Stimulated activated CD8-positive, alpha-beta memory T cell treated with anti-CD3 and anti-CD28 coated beads, Interleukin-15, amount 100 ng/mL, for 4 hours (primary cell): ENCODE results near the gene PXK.
A peak's percentile ranks its signal among the peaks of the same experiment; 100 is the strongest.

ENCODE experiments used
- DNase-seq, 2 donors: peaks; one replicate each; pipeline ENCODE4 v3.0.0-alpha.2; 2020; ENCODE audit warnings: low read depth in 2 of 2

The PXK gene

GRCh38 chr3:58383904-58384303, 51.2 kb downstream of the PXK start:
- no peak for DNase-seq

- no peak for DNase-seq
Observed at GRCh38 chr3:58384381-58385090, 51.8 kb downstream of the PXK start.

- no peak for DNase-seq
Observed at GRCh38 chr3:58386626-58387365, 54.1 kb downstream of the PXK start.

DNA sequence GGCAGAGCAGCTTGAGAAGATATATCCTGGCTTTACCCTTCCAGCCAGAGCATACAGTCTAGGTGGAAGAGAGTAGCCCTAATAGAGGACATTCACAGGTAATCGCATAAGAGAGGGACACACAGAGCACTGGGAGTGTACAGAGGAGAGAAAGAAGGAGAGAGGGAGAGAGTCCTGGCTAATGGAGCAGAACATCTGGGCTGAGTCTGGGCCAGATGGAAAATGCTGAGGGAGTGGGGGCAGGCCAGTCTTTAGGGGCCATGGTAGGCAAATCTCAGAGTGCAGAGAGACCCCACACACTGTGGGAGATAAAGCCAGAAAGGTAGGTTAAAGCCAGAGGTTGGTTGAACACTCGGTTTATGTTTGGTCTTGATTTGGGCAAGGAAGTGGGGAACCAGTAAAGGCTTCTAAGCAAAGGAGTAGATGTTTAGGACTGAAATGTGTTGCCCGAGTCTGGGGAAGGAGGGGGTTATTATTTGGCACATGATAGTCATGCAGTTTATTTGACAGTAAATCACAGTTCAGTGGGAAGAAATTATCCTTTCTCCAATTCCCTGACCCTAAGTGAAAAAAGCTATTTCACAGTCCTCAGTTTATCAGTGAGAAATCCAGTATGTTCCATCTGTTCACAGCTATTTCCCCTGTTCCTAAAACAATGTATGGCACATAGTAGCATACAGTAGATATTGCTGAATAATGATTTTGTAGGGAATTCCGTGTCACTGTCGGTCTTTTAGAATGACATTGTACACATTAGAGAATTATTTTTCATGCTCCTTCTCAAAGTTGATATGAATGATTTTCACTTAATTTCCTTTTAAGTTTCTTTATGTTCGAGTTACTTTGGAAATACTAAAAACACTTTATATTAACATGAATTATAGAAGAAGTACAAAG, 55.2 kb downstream of the PXK start:
- no peak for DNase-seq

DNA sequence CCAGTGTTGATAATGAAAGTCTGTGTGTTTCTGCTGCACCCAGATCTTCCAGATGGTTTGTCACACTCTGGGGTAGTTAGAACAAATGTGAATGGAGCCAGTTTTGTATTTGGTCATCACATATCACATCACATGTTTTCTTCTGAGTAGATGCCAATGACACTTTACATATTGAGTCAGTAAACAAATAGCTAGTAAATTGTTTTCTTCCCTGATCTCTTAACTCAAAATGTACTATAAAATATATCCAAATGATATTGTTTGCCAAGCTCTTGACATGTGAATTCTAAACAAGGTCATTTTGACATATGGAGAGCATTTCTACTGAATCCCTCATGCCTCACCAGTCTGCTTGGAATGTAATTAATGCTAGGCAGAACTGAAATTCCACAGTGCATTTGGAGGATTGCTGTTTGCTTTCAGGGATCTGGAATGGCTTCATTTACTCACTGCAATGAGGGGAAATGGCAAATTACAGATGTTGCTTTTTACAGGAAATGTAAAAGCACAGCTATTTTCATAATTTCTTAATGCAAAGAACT, 55.9 kb downstream of the PXK start:
- no peak for DNase-seq

- DNase-seq: no peak
Observed at GRCh38 chr3:58391156-58391865, 58.6 kb downstream of the PXK start.

GRCh38 chr3:58392181-58392580, 59.5 kb downstream of the PXK start:
- no peak for DNase-seq

- DNase-seq: no peak
Observed at GRCh38 chr3:58394339-58394738, 61.6 kb downstream of the PXK start.

DNA sequence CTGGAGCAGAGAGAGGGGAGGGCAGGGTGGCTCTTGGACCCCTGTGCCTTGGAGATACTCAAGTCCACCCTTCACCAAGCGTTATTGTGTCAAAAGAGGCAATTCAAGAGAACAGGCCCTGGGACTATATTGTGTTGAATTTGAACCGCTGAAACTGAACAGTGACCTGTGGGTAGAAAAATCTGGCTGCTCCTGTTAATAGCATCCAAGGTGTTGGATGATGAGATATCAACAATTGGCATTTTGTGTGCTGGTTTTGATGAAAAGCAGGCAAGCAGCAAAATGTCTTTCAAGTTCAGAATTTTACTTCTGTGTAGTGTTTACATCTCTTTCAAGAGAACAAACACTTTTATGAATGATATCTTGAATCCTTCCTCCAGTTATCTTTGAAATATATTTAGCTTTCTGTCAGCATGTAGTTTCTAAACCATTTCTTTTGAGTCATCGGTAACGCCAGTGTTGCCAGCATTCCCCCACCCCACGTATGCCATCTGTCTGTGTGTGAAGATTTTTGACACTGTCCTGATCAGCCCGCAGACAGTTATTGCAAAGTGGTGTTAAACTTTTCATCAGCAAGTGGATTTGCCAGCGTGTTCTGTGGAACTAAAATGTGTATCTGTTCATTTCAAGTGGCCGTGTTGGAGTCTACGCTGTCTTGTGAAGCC, 66.1 kb downstream of the PXK start:
- DNase-seq: no peak

DNA sequence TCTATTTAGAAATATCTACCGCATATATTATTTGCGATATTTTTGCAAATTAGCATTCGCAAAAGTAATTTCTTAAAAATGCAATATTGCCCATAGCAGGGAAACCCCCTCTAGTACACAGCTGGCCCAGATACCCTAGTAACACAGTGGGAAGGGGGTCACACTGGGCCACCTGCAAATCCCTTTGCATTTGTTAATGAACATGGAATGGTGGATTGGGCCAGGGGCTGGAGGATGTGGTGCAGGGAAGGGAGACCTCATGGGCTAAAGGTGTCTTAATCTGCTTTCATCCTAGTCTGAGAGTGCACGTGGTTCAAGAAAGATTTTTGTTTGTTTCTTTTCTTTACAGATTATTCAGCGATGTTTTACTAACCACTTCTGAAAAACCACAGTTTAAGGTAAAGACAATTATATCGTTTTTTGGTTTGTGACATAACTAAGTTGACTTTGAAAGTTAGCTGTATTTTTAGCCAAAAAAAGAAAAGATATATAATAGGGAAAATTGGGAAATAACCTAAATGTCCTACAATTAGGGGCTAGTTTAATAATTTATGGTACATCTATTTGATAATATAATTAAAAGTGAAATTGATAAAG, 70.9 kb downstream of the PXK start:
- no peak for DNase-seq

DNA sequence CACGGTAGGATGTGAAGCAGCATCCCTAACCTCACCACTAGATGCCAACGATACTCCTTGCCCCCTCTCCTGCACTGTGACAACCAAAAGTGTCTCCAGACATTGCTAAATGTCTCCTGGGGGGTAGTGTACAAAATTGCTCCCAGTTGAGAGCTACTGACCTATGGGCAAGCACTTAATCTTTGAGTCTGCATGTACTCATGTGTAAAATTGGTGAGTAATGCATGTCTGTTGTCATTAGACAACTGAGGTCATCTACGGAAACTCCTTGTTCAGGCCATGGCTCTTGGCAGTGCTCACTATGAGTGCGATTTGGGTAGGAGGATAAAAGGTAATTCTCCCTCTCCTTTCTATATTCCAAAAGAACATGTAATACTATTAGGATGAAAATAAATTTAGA, 71.7 kb downstream of the PXK start:
- DNase-seq: no peak

GRCh38 chr3:58408906-58409305, 76.2 kb downstream of the PXK start:
- no peak for DNase-seq

- DNase-seq: no peak
Observed at GRCh38 chr3:58409663-58410062, 77.0 kb downstream of the PXK start.

GRCh38 chr3:58411036-58411435, 78.3 kb downstream of the PXK start:
- DNase-seq: no peak

DNA sequence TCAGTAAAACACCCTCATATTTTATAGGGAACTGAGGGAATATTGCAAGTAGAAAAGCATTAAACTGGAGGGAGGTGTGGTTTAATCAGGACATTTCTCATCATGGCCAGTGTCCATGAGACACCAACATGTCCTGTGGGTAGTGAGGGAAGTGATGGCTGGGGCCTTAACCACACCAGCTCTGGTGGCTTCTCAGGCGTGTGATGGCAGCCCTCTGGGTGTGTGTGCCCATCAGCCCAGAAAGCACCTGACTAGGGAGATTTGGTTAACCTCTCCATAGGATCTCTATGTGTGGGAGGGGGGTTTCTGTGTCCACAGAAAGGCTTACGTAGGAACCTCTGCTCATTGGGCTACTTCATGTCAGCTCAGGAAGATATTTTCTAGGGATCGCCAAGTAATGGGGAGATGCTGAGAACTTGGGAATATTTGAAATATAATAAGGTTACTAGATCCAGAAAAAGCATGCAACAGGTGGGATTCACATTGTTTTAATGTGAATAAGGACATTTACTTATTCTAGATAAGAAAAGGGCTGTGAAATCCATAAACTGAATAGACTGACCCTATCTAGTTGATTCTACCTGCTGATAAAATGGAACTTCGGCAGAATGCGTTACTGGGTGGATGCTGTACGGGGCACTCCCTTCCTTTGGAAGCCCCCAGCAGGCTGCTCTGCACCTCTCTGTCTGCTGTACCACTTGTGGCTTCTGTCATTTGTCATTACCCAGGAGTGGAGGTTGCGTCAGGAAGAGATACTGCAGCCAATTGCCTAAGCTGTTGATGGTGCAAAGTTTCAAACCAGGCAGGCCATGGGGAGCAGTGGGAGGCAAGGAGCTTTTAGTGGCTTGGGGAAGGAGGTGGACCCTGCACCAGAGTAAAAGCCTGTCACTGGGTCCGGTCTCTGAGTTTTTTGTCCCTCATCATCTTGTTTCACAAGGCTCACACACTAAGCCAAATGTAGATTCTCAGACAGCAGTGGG, 79.4 kb downstream of the PXK start:
- DNase-seq: no peak

- peak in 1 of 2 donors; percentile 12 for DNase-seq
Observed at GRCh38 chr3:58414538-58415197, 82.0 kb downstream of the PXK start.

GRCh38 chr3:58416191-58416590, 83.5 kb downstream of the PXK start:
- DNase-seq: no peak

GRCh38 chr3:58417075-58417474, 84.4 kb downstream of the PXK start:
- no peak for DNase-seq

DNA sequence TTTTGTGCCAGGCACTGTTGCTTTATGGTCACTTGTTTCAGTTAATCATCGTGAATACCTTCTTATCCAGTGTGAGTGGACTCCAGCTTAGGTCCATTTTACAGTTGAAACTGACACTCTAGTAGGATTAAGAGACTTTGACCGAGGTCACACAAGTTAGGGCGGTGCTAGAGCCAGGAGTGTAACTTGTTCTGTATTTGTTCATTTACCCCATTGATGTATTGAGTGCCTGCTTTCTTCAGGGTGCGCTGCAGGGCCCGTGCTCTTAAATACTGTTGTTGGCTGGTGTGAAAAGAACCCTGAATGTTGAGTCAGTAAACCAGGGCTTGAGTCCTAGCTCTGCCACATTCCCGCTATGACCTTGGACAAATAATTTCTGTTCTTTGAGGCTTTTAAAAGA, 85.5 kb downstream of the PXK start:
- no peak for DNase-seq
